Measurements from ENCODE around the gene ZDHHC5.
"Not testable (repeated sequence)": the region's sequence is repeated elsewhere in the genome, so short reads cannot be mapped to it uniquely, and the experiment has no call there.

Gene ZDHHC5

GRCh38 chr11:57703341-57703740 is 35.4 kb downstream of the ZDHHC5 start:
- DNase-seq (ENCODE audit: low read depth): no peak
- no peak for TF ChIP-seq CTCF (IDR thresholded peaks at IDR 0.05; ENCODE audit: control insufficient read depth, insufficient read depth, low read depth, low read length, missing control alignments)
- no peak overlapping the region for H3K4me3 ChIP-seq (ENCODE audit: control insufficient read depth, low read depth, low read length)

- no peak for DNase-seq (ENCODE audit: low read depth)
- no peak for TF ChIP-seq CTCF (IDR thresholded peaks at IDR 0.05; ENCODE audit: control insufficient read depth, insufficient read depth, low read depth, low read length, missing control alignments)
- no peak overlapping the region for H3K4me3 ChIP-seq (ENCODE audit: control insufficient read depth, low read depth, low read length)
These were observed 37.0 kb downstream of the ZDHHC5 start for GRCh38 chr11:57704932-57705331.

- not testable (repeated sequence) for DNase-seq (ENCODE audit: low read depth); H3K4me3 ChIP-seq (ENCODE audit: control insufficient read depth, low read depth, low read length)
These were observed 37.5 kb downstream of the ZDHHC5 start for GRCh38 chr11:57705432-57705831.

- H3K4me3 ChIP-seq (ENCODE audit: control insufficient read depth, low read depth, low read length): no peak overlapping the region
- no peak for DNase-seq (ENCODE audit: low read depth)
- TF ChIP-seq CTCF (IDR thresholded peaks at IDR 0.05; ENCODE audit: control insufficient read depth, insufficient read depth, low read depth, low read length, missing control alignments): no peak
These were observed 42.0 kb downstream of the ZDHHC5 start for GRCh38 chr11:57709802-57710367.

- DNase-seq (ENCODE audit: low read depth): peak; percentile 29
- no peak for TF ChIP-seq CTCF (IDR thresholded peaks at IDR 0.05; ENCODE audit: control insufficient read depth, insufficient read depth, low read depth, low read length, missing control alignments)
These were observed 43.7 kb downstream of the ZDHHC5 start, which contains the start of gene MED19 for GRCh38 chr11:57711414-57712255. MED19 (minus strand) TSS chr11:57712215; CDS start chr11:57712179, 36 bp downstream.

GRCh38 chr11:57712256-57713150 is 44.6 kb downstream of the ZDHHC5 start, which contains the start of gene TMX2:
TMX2 (plus strand) TSS chr11:57712593; CDS start chr11:57712619, 26 bp downstream.
- no peak for TF ChIP-seq CTCF (IDR thresholded peaks at IDR 0.05; ENCODE audit: control insufficient read depth, insufficient read depth, low read depth, low read length, missing control alignments)
- peak within 1 kb of the TSS; percentile 92 for H3K4me3 ChIP-seq (ENCODE audit: control insufficient read depth, low read depth, low read length)

More at GRCh38 chr11:57711414-57712255, 43.7 kb downstream of the ZDHHC5 start, which contains the start of gene MED19:
- H3K4me3 ChIP-seq (ENCODE audit: control insufficient read depth, low read depth, low read length): peak within 1 kb of the TSS; percentile 92

More at GRCh38 chr11:57712256-57713150, 44.6 kb downstream of the ZDHHC5 start, which contains the start of gene TMX2:
- DNase-seq (ENCODE audit: low read depth): peak; percentile 100
